Endothelial cell of coronary artery (primary cell): ENCODE results near the gene RBCK1. TPM values are rescaled to one million over a fixed set of nuclear protein-coding genes. Genes with fewer than 3 reads are reported as not detected.

ENCODE experiments used
- total RNA-seq: library from RNA; depleted of rRNA; stranded (reverse); fragments of >200 nt; gene quantifications from 2 replicates; pipeline ENCODE4 v1.2.3, GENCODE V29; 2014

Gene RBCK1
- total RNA-seq, result 54.0 and 76.1 TPM in 2 replicates

GRCh38 chr20:407953-408842 is at the start of gene RBCK1:
Gene RBCK1 (plus strand): TSS chr20:408299. CDS start chr20:408758, 459 bp downstream.

DNA sequence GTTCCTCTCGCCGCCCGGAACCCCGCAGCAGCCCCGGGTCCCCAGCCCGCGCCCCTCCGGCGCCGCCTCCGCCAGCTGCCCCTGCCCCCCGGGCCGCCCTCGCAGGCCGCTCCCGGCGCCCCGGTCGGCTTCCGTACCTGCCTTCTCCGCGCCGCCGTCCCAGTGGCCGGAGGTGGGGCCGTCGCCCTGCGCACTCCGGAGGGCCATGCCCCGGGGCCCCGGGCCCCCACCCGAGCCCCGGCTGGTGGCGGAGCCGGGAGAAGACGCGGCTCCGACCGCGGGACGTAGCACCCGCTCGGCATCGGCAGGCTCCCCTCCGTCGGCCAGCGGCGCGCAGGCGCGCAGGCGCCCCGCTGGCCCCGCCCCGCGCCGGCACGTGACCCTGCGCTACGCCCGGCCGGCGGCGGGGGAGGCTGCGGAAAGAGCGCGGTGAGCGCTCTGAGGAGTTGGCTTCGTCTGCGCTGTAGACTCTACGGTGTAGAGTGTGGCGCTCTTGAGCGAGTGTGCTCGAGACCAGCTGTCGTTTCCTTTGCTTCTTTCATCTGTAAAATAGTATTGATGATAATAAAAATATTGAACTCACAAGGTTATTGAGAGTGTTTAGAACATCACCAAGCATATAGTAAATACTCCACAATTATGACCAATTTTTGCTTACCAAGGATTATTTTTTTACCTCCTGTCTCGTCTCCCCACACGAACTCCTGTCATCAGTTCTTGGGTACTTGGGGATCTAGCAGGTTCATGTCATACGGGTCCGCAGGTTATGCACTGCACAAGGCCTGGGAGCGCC is 54.3 kb downstream of the RBCK1 start, which contains the start of gene TBC1D20:
TSS of gene TBC1D20 (minus strand) at position 335 of the 793 bp plus-strand sequence. CDS start at position 207, 128 bp downstream.

Other genes starting within 250 kb of the RBCK1 start
- gene DEFB128, start 218.6 kb upstream of the RBCK1 start, total RNA-seq, result not detected in 2 replicates
- gene DEFB129, start 181.0 kb upstream of the RBCK1 start, total RNA-seq, result not detected in 2 replicates
- gene DEFB132, start 150.6 kb upstream of the RBCK1 start, total RNA-seq, result not detected in 2 replicates
- 3.4 and 3.5 TPM in 2 replicates for gene C20orf96, start 117.5 kb upstream of the RBCK1 start, total RNA-seq
- 16.1 and 18.6 TPM in 2 replicates for gene ZCCHC3, start 110.7 kb upstream of the RBCK1 start, total RNA-seq
- 4.0 and 4.9 TPM in 2 replicates for gene SOX12, start 82.7 kb upstream of the RBCK1 start, total RNA-seq
- gene NRSN2, start 61.2 kb upstream of the RBCK1 start, total RNA-seq, result 12.0 and 15.0 TPM in 2 replicates
- 44.6 and 45.9 TPM in 2 replicates for gene TRIB3, start 27.5 kb upstream of the RBCK1 start, total RNA-seq
- gene TBC1D20, start 54.2 kb downstream of the RBCK1 start, total RNA-seq, result 20.1 and 24.7 TPM in 2 replicates
- 104 and 116 TPM in 2 replicates for gene CSNK2A1, start 135.5 kb downstream of the RBCK1 start, total RNA-seq
- 0.09 and 0.90 TPM in 2 replicates for gene TCF15, start 202.0 kb downstream of the RBCK1 start, total RNA-seq
- gene SRXN1, start 244.9 kb downstream of the RBCK1 start, total RNA-seq, result 46.2 and 52.0 TPM in 2 replicates